IMR-90 (cell line): ENCODE measurements around the gene PISD. TPM values are rescaled to one million over a fixed set of nuclear protein-coding genes. Genes with fewer than 3 reads are reported as not detected.

Source experiments
- ATAC-seq: fragments of 200-7000 bp; cut with Tn5 transposase; 2 replicates; pipeline ENCODE4 v1.9.1; 2020; ENCODE audit warnings: low read depth, mild to moderate bottlenecking, moderate library complexity
- BruUV-seq: library from RNA; stranded (reverse); fragments of 400-500 nt; replicated peaks from 2 replicates; lab custom pipeline; 2021; lab: Mats Ljungman, UMichigan
- CTCF ChIA-PET: fragments of 300-600 bp; formaldehyde crosslinking; extraction: SDS; loops from one replicate; lab custom pipeline; 2021; ENCODE audit warnings: antibody characterized with exemption; lab: Yijun Ruan, JAX
- POLR2A ChIA-PET: fragments of 300-600 bp; sonication (Branson Sonifier 250); formaldehyde crosslinking; loops from one replicate; lab custom pipeline; 2022; ENCODE audit warnings: antibody characterized with exemption; ENCODE audit not compliant: unreplicated experiment; lab: Charles Lee
- DNase-seq: peaks from one replicate; pipeline ENCODE4 v3.0.0; 2013
- H2AFZ ChIP-seq: replicated peaks from 2 replicates; pipeline ENCODE3; 2013; ENCODE audit warnings: low read length, mild to moderate bottlenecking; ENCODE audit not compliant: poor library complexity
- H2AK5ac ChIP-seq: 2 replicates; pipeline ENCODE4 v1.6.1; 2013; ENCODE audit warnings: low read depth, low read length, inconsistent platforms
- H2AK9ac ChIP-seq: replicated peaks from 2 replicates; pipeline ENCODE3; 2013; ENCODE audit warnings: mild to moderate bottlenecking, low read depth, low read length, moderate library complexity; ENCODE audit not compliant: poor library complexity
- H2BK120ac ChIP-seq: 2 replicates; pipeline ENCODE4 v1.6.1; 2013; ENCODE audit warnings: low read depth, low read length, inconsistent platforms
- H2BK15ac ChIP-seq: 3 replicates; pipeline ENCODE4 v1.6.1; 2013; ENCODE audit warnings: low read depth, low read length, inconsistent platforms
- H2BK20ac ChIP-seq: 2 replicates; pipeline ENCODE4 v1.6.1; 2013; ENCODE audit warnings: low read depth, mild to moderate bottlenecking, inconsistent platforms, low read length, moderate library complexity
- H2BK5ac ChIP-seq: 2 replicates; pipeline ENCODE4 v1.6.1; 2013; ENCODE audit warnings: mild to moderate bottlenecking, low read depth, low read length, inconsistent platforms; ENCODE audit not compliant: poor library complexity, severe bottlenecking
- H3K14ac ChIP-seq: replicated peaks from 2 replicates; pipeline ENCODE4 v1.6.1; 2013; ENCODE audit warnings: low read depth, low read length, inconsistent platforms
- H3K18ac ChIP-seq: 2 replicates; pipeline ENCODE4 v1.6.1; 2013; ENCODE audit warnings: low read depth, low read length, control low read depth
- H3K23ac ChIP-seq: 2 replicates; pipeline ENCODE4 v1.6.1; 2013; ENCODE audit warnings: low read depth, low read length, inconsistent platforms
- H3K27ac ChIP-seq: 2 replicates; pipeline ENCODE4 v1.5.1; 2013; ENCODE audit warnings: mild to moderate bottlenecking, control low read depth, low read length; ENCODE audit not compliant: insufficient read depth
- H3K27me3 ChIP-seq: 2 replicates; pipeline ENCODE4 v1.6.1; 2013; ENCODE audit warnings: low read length; ENCODE audit not compliant: control insufficient read depth, insufficient read depth
- H3K36me3 ChIP-seq: 2 replicates; pipeline ENCODE4 v1.6.1; 2013; ENCODE audit warnings: low read length, mixed read lengths; ENCODE audit not compliant: control insufficient read depth, insufficient read depth
- H3K4ac ChIP-seq: 2 replicates; pipeline ENCODE4 v1.6.1; 2013; ENCODE audit warnings: low read depth, low read length, inconsistent platforms
- H3K4me1 ChIP-seq: 2 replicates; pipeline ENCODE4 v1.6.1; 2013; ENCODE audit warnings: low read length, mixed read lengths; ENCODE audit not compliant: control insufficient read depth, insufficient read depth
- H3K4me2 ChIP-seq: 2 replicates; pipeline ENCODE4 v1.6.1; 2013; ENCODE audit warnings: low read depth, mild to moderate bottlenecking, control low read depth, low read length, moderate library complexity
- H3K4me3 ChIP-seq: 2 replicates; pipeline ENCODE4 v1.5.1; 2013; ENCODE audit warnings: low read depth, mild to moderate bottlenecking, control low read depth, low read length, moderate library complexity; ENCODE audit not compliant: insufficient read depth
- H3K56ac ChIP-seq: 2 replicates; pipeline ENCODE4 v1.6.1; 2013; ENCODE audit warnings: low read length, inconsistent platforms; ENCODE audit not compliant: insufficient read depth; ENCODE audit errors: extremely low read depth
- H3K79me1 ChIP-seq, 2 experiments: 2 replicates each; pipeline ENCODE4 v1.6.1; 2013; ENCODE audit warnings: low read length in 2 of 2, inconsistent platforms in 1 of 2, low read depth in 1 of 2
- H3K9ac ChIP-seq: 2 replicates; pipeline ENCODE4 v1.6.1; 2013; ENCODE audit warnings: low read depth, low read length, control low read depth
- H3K9me1 ChIP-seq: 2 replicates; pipeline ENCODE4 v1.6.1; 2013; ENCODE audit warnings: low read length, inconsistent platforms; ENCODE audit not compliant: insufficient read depth
- H3K9me3 ChIP-seq: 2 replicates; pipeline ENCODE4 v1.6.1; 2013; ENCODE audit warnings: low read length; ENCODE audit not compliant: control insufficient read depth, insufficient read depth
- H4K20me1 ChIP-seq: 2 replicates; pipeline ENCODE4 v1.6.1; 2013; ENCODE audit warnings: low read length, inconsistent platforms; ENCODE audit not compliant: insufficient read depth
- H4K5ac ChIP-seq: 2 replicates; pipeline ENCODE4 v1.6.1; 2013; ENCODE audit warnings: mild to moderate bottlenecking, low read depth, low read length, control low read depth
- H4K8ac ChIP-seq, 2 experiments: 2 replicates each; pipeline ENCODE4 v1.6.1; 2013; ENCODE audit warnings: low read depth in 2 of 2, low read length in 2 of 2, control low read depth in 1 of 2, inconsistent platforms in 1 of 2
- H4K91ac ChIP-seq: 2 replicates; pipeline ENCODE4 v1.6.1; 2013; ENCODE audit warnings: low read depth, low read length, inconsistent platforms; ENCODE audit not compliant: insufficient read depth
- BHLHE40 ChIP-seq: fragments of 150-350 bp; IDR thresholded peaks from 2 replicates; pipeline ENCODE4 v1.6.1; 2016; ENCODE audit warnings: mild to moderate bottlenecking, low read depth, low read length
- FOS ChIP-seq: fragments of 150-350 bp; IDR thresholded peaks from 2 replicates; pipeline ENCODE4 v1.6.1; 2016; ENCODE audit warnings: low read depth, low read length
- MAZ ChIP-seq: IDR thresholded peaks from 2 replicates; pipeline ENCODE4 v1.6.1; 2012; ENCODE audit warnings: low read depth, mild to moderate bottlenecking, low read length, improper control_type of control experiment, moderate library complexity, borderline replicate concordance
- MXI1 ChIP-seq: IDR thresholded peaks from 2 replicates; pipeline ENCODE4 v1.6.1; 2012; ENCODE audit warnings: low read depth, mild to moderate bottlenecking, low read length, moderate library complexity, borderline replicate concordance
- NFE2L2 ChIP-seq: fragments of 150-350 bp; IDR thresholded peaks from 2 replicates; pipeline ENCODE4 v1.6.1; 2016; ENCODE audit warnings: low read depth, mild to moderate bottlenecking, low read length
- POLR2A ChIP-seq: IDR thresholded peaks from 2 replicates; pipeline ENCODE4 v1.6.1; 2012; ENCODE audit warnings: mild to moderate bottlenecking, low read depth, low read length
- RAD21 ChIP-seq: IDR thresholded peaks from 2 replicates; pipeline ENCODE4 v1.6.1; 2012; ENCODE audit warnings: low read length, improper control_type of control experiment
- RFX5 ChIP-seq: IDR thresholded peaks from 2 replicates; pipeline ENCODE4 v1.8.0; 2012; ENCODE audit warnings: low read depth, mild to moderate bottlenecking, low read length, moderate library complexity
- USF2 ChIP-seq: fragments of 150-350 bp; IDR thresholded peaks from 2 replicates; pipeline ENCODE4 v1.6.1; 2017; ENCODE audit warnings: mild to moderate bottlenecking, antibody characterized with exemption, low read length, low read depth
- WGBS, 2 experiments: methylation state at CpG; one replicate each; pipeline versions ENCODE4 v1.1.5 to v1.1.7; 2013; ENCODE audit warnings: missing lambda C conversion rate in 2 of 2; ENCODE audit not compliant: insufficient read length in 1 of 2; ENCODE audit errors: extremely low coverage in 2 of 2; 5-methylcytosine and 5-hydroxymethylcytosine counted together
- dilution Hi-C: fragments of 300-500 bp; cut with HindIII; formaldehyde crosslinking; loops from one replicate; pipeline ENCODE4 v1.14.3; 2018; ENCODE audit warnings: low sequenced_read_pairs; ENCODE audit not compliant: unreplicated experiment
- in situ Hi-C: fragments of 300-500 bp; cut with MboI; formaldehyde crosslinking; loops from 3 replicates; pipeline ENCODE4 v1.14.3; 2019; ENCODE audit warnings: low sequenced_read_pairs, inconsistent platforms, mixed read lengths
- intact Hi-C: fragments of 100-400 bp; cut with micrococcal nuclease; formaldehyde crosslinking; loops from 2 replicates; pipeline ENCODE4 v1.10.0; 2022
- polyA plus RNA-seq, 3 experiments: library from polyadenylated mRNA; depleted of rRNA; stranded (reverse); fragments of >200 nt; gene quantifications; 2 replicates each; pipeline ENCODE4 v1.2.3, GENCODE V29; 2012; ENCODE audit warnings: low replicate concordance in 1 of 3
- total RNA-seq: library from RNA; depleted of rRNA; stranded (reverse); fragments of >200 nt; gene quantifications from 2 replicates; pipeline ENCODE4 v1.2.3, GENCODE V29; 2012

Gene PISD
- total and polyA plus RNA-seq, 2 of the 4 experiments (the other 2 are of a cell fraction): 34.1 to 48.8 TPM

GRCh38 chr22:31631436-31631835, 30.6 kb downstream of the PISD start (continued):
- no peak for TF ChIP-seq NFE2L2

- no TSS peak for BruUV-seq
- H4K5ac ChIP-seq: peak overlapping the region; percentile 28
- peak overlapping the region; percentile 35; the same call in 1 of the 2 replicates for H3K56ac ChIP-seq
- H2BK5ac ChIP-seq: peak overlapping the region; percentile 69
- peak overlapping the region; percentile 94 for H3K4me2 ChIP-seq
- H3K14ac ChIP-seq: peak overlapping the region; percentile 78
- POLR2A ChIA-PET: interaction anchor here (0.6 kb wide), 2 partner anchors 17 to 85 kb away, joined by 3 to 6 read pairs; no protein-coding TSS in a partner anchor
- H3K23ac ChIP-seq: peak overlapping the region; percentile 76; the same call in 1 of the 2 replicates
- peak overlapping the region; percentile 69 for H3K4me3 ChIP-seq
- H4K8ac ChIP-seq: peak overlapping the region; percentile 54 to 74; a peak in 3 of 4 replicates
- no peaks in the 10 kb centered on the region for H3K9me3 ChIP-seq
- intact Hi-C loops: loop anchor here (1.0 to 5.0 kb wide), 2 partner anchors 69 to 283 kb away; partner anchors contain the start of gene PATZ1
- H4K20me1 ChIP-seq: peaks cover 66% of the 10 kb centered on the region
- 1% methylated on average over 17 of the region's 65 CpGs; no CpG with 5 or more reads in 1 of the 2 experiments for WGBS, 2 experiments
- DNase-seq (peak; percentile 74), ATAC-seq (peak; percentile 92)
- H2AK5ac ChIP-seq: peak overlapping the region; percentile 77
- H3K79me1 ChIP-seq: peaks cover 36 to 90% of the 10 kb centered on the region in 2 experiments
- peak overlapping the region; percentile 78 for H3K4ac ChIP-seq
- no peaks in the 10 kb centered on the region for H3K27me3 ChIP-seq
- in situ Hi-C loops: loop anchor here (5.0 kb wide), 1 partner anchor 73 kb away; no protein-coding TSS in a partner anchor
- H2AK9ac ChIP-seq: peak overlapping the region; percentile 97
- peak overlapping the region; percentile 9; the same call in 1 of the 2 replicates for H2BK120ac ChIP-seq
- CTCF ChIA-PET: interaction anchor here (0.8 to 1.3 kb wide), 5 partner anchors 49 to 179 kb away, joined by 3 to 5 read pairs (median 3); no protein-coding TSS in a partner anchor
- peaks cover 25% of the 10 kb centered on the region for H3K4me1 ChIP-seq
- TF ChIP-seq RAD21 (no peak), FOS (no peak), MXI1 (peak; percentile 84), RFX5 (no peak), POLR2A (peak; percentile 81), USF2 (peak; percentile 89), MAZ (peak; percentile 67; the same call in 1 of the 2 replicates), BHLHE40 (peak; percentile 75)
- peak overlapping the region; percentile 78 for H3K27ac ChIP-seq
- H2BK15ac ChIP-seq: peak overlapping the region; percentile 52; the same call in 1 of the 3 replicates
- H4K91ac ChIP-seq: peak overlapping the region; percentile 54; the same call in 1 of the 2 replicates
- H2BK20ac ChIP-seq: no peak overlapping the region
- H3K9ac ChIP-seq: peak overlapping the region; percentile 82
- peaks cover 29% of the 10 kb centered on the region for H3K9me1 ChIP-seq
- peak overlapping the region; percentile 49; the same call in 1 of the 2 replicates for H3K18ac ChIP-seq
- dilution Hi-C loops: no loop called here
- peaks cover 9% of the 10 kb centered on the region for H3K36me3 ChIP-seq
- peak overlapping the region; percentile 93 for H2AFZ ChIP-seq
Measured at GRCh38 chr22:31630331-31631329, 31.4 kb downstream of the PISD start.
